ENCODE results near the gene OR6S1.
A peak's percentile ranks its signal among the peaks of the same experiment; 100 is the strongest.
"Not testable (repeated sequence)": the region's sequence is repeated elsewhere in the genome, so short reads cannot be mapped to it uniquely, and the experiment has no call there.

OR6S1 gene

GRCh38 chr14:20608383-20609110 lies 32.9 kb downstream of the OR6S1 start:
- DNase-seq = no peak

GRCh38 chr14:20607617-20608016 lies 33.9 kb downstream of the OR6S1 start:
- no peak for DNase-seq

- no peak for DNase-seq
Measured at GRCh38 chr14:20606902-20607242, 34.6 kb downstream of the OR6S1 start.

GRCh38 chr14:20606190-20606901 lies 35.1 kb downstream of the OR6S1 start:
- DNase-seq = peak; percentile 12

- DNase-seq = peak; percentile 95
Measured at GRCh38 chr14:20603813-20604690, 37.4 kb downstream of the OR6S1 start.

- DNase-seq = no peak
Measured at GRCh38 chr14:20602583-20602982, 38.9 kb downstream of the OR6S1 start.

- DNase-seq = no peak
Measured at GRCh38 chr14:20601522-20601921, 40.0 kb downstream of the OR6S1 start.

GRCh38 chr14:20597108-20597507 lies 44.4 kb downstream of the OR6S1 start:
- no peak for DNase-seq

- DNase-seq = not testable (repeated sequence)
Measured at GRCh38 chr14:20595726-20596125, 45.8 kb downstream of the OR6S1 start.

- DNase-seq = no peak
Measured at GRCh38 chr14:20592574-20592973, 48.9 kb downstream of the OR6S1 start.

GRCh38 chr14:20591235-20591634 lies 50.3 kb downstream of the OR6S1 start, which contains the start of gene RNASE12:
Gene RNASE12, minus strand, starts transcription at chr14:20591376. Its CDS starts 653 bp downstream, at chr14:20590723.
- no peak for DNase-seq
